Liver (tissue), 9 donors: Measurements from ENCODE around the gene P2RX7. TPM values are rescaled to one million over a fixed set of nuclear protein-coding genes. Genes with fewer than 3 reads are reported as not detected.

ENCODE experiments used
- DNase-seq: peaks from one replicate; pipeline ENCODE4 v3.0.0-alpha.2; 2017; ENCODE audit warnings: low spot score
- H3K27ac ChIP-seq, 2 donors: one replicate each; pipeline ENCODE4 v1.7.0; 2013; ENCODE audit warnings: inconsistent platforms in 2 of 2, low read length in 2 of 2, control low read depth in 1 of 2, low read depth in 1 of 2, mild to moderate bottlenecking in 1 of 2
- H3K27me3 ChIP-seq, 4 donors: one replicate each; pipeline versions ENCODE4 v1.6.1 to v1.7.0; 2013; ENCODE audit warnings: low read length in 3 of 4, inconsistent platforms in 1 of 4, mild to moderate bottlenecking in 1 of 4, moderate library complexity in 1 of 4; ENCODE audit not compliant: control insufficient read depth in 4 of 4, insufficient read depth in 4 of 4
- H3K36me3 ChIP-seq, 4 donors: one replicate each; pipeline versions ENCODE4 v1.6.1 to v1.7.0; 2013; ENCODE audit warnings: low read length in 3 of 4, mild to moderate bottlenecking in 3 of 4, low read depth in 1 of 4, moderate library complexity in 1 of 4; ENCODE audit not compliant: control insufficient read depth in 4 of 4, insufficient read depth in 3 of 4
- H3K4me1 ChIP-seq, 4 donors: one replicate each; pipeline versions ENCODE4 v1.6.1 to v1.7.0; 2013; ENCODE audit warnings: low read length in 3 of 4, mild to moderate bottlenecking in 3 of 4, moderate library complexity in 1 of 4; ENCODE audit not compliant: control insufficient read depth in 4 of 4, insufficient read depth in 4 of 4
- H3K4me3 ChIP-seq, 3 donors: one replicate each; pipeline versions ENCODE4 v1.6.1 to v1.7.0; 2013; ENCODE audit warnings: low read length in 3 of 3, control low read depth in 1 of 3, low read depth in 1 of 3, mild to moderate bottlenecking in 1 of 3
- H3K9ac ChIP-seq, 2 donors: one replicate each; pipeline ENCODE4 v1.7.0; 2013; ENCODE audit warnings: low read length in 2 of 2, mild to moderate bottlenecking in 2 of 2, moderate library complexity in 2 of 2, control low read depth in 1 of 2, low read depth in 1 of 2
- H3K9me3 ChIP-seq, 4 donors: one replicate each; pipeline versions ENCODE4 v1.6.1 to v1.7.0; 2013; ENCODE audit warnings: low read length in 3 of 4; ENCODE audit not compliant: control insufficient read depth in 4 of 4
- ATF3 ChIP-seq: IDR thresholded peaks from 2 replicates; pipeline ENCODE4 v1.6.1; 2016; ENCODE audit warnings: antibody characterized with exemption
- EGR1 ChIP-seq, 2 donors: IDR thresholded peaks; 2 replicates each; pipeline ENCODE4 v1.6.1; 2016 to 2018; ENCODE audit warnings: antibody characterized with exemption in 2 of 2, low read depth in 2 of 2
- FOXA2 ChIP-seq: IDR thresholded peaks from 2 replicates; pipeline ENCODE4 v1.6.1; 2016; ENCODE audit warnings: antibody characterized with exemption
- HNF4A ChIP-seq, 2 donors: conservative IDR thresholded peaks; 2 replicates each; pipeline ENCODE4 v1.6.1; 2016; ENCODE audit warnings: antibody characterized with exemption in 2 of 2, mild to moderate bottlenecking in 2 of 2
- HNF4G ChIP-seq: IDR thresholded peaks from 2 replicates; pipeline ENCODE4 v1.6.1; 2016; ENCODE audit warnings: antibody characterized with exemption
- JUND ChIP-seq, 2 donors: IDR thresholded peaks; 2 replicates each; pipeline ENCODE4 v1.6.1; 2016; ENCODE audit warnings: antibody characterized with exemption in 2 of 2
- NR2F2 ChIP-seq: IDR thresholded peaks from 2 replicates; pipeline ENCODE4 v1.6.1; 2016; ENCODE audit warnings: antibody characterized with exemption
- RAD21 ChIP-seq, 2 donors: IDR thresholded peaks; 2 replicates each; pipeline ENCODE4 v1.6.1; 2016; ENCODE audit warnings: antibody characterized with exemption in 2 of 2, mild to moderate bottlenecking in 2 of 2
- REST ChIP-seq: IDR thresholded peaks from 2 replicates; pipeline ENCODE4 v1.6.1; 2016; ENCODE audit warnings: antibody characterized with exemption, mild to moderate bottlenecking
- RXRA ChIP-seq, 2 donors: IDR thresholded peaks; 2 replicates each; pipeline ENCODE4 v1.6.1; 2017 to 2018; ENCODE audit warnings: antibody characterized with exemption in 2 of 2, mild to moderate bottlenecking in 1 of 2
- SP1 ChIP-seq: IDR thresholded peaks from 2 replicates; pipeline ENCODE4 v1.6.1; 2018; ENCODE audit warnings: antibody characterized with exemption, mild to moderate bottlenecking
- TAF1 ChIP-seq: conservative IDR thresholded peaks from 2 replicates; pipeline ENCODE4 v1.6.1; 2016; ENCODE audit warnings: antibody characterized with exemption, mild to moderate bottlenecking
- YY1 ChIP-seq: IDR thresholded peaks from 2 replicates; pipeline ENCODE4 v1.6.1; 2016; ENCODE audit warnings: antibody characterized with exemption, mild to moderate bottlenecking
- ZBTB33 ChIP-seq: IDR thresholded peaks from 2 replicates; pipeline ENCODE4 v1.6.1; 2016; ENCODE audit warnings: antibody characterized with exemption
- WGBS: extraction: QIAGEN DNeasy Blood & Tissue Kit; methylation state at CpG from one replicate; pipeline ENCODE4 v1.1.7; 2013; 5-methylcytosine and 5-hydroxymethylcytosine counted together
- polyA plus RNA-seq, 2 donors: library from polyadenylated mRNA; stranded (reverse) in 1 of 2; unstranded in 1 of 2; fragments of 200-250 nt in 1 of 2; fragments of >200 nt in 1 of 2; fragmentation: Nextera tagmentation in 1 of 2; extraction: Ambion mirVana in 1 of 2; gene quantifications; one replicate each; pipeline versions ENCODE4 v1.2.1 to v1.2.3, GENCODE V29; 2013 to 2015
- total RNA-seq, 2 donors: library from RNA; depleted of rRNA; stranded (reverse); fragments of >200 nt; gene quantifications; one replicate each; pipeline ENCODE4 v1.2.3, GENCODE V29; 2014
- TF ChIP-seq, protein P1 (sequence below): fragments of 150-350 bp; IDR thresholded peaks from 2 replicates; pipeline ENCODE4 v1.5.1; 2017; ENCODE audit warnings: improper control_type of control experiment, low read depth, low read length; ENCODE audit not compliant: missing input control
- TF ChIP-seq, protein P2 (sequence below): IDR thresholded peaks from 2 replicates; pipeline ENCODE4 v1.6.1; 2016; ENCODE audit warnings: antibody characterized with exemption
- donor health status: healthy.
- donor health status: healthy.
- donor health status: healthy.
- donor health status: healthy.
- donor health status: healthy.

The P2RX7 gene
- total and polyA plus RNA-seq, 4 donors = 1.2 to 3.2 (median 2.2) TPM

DNA sequence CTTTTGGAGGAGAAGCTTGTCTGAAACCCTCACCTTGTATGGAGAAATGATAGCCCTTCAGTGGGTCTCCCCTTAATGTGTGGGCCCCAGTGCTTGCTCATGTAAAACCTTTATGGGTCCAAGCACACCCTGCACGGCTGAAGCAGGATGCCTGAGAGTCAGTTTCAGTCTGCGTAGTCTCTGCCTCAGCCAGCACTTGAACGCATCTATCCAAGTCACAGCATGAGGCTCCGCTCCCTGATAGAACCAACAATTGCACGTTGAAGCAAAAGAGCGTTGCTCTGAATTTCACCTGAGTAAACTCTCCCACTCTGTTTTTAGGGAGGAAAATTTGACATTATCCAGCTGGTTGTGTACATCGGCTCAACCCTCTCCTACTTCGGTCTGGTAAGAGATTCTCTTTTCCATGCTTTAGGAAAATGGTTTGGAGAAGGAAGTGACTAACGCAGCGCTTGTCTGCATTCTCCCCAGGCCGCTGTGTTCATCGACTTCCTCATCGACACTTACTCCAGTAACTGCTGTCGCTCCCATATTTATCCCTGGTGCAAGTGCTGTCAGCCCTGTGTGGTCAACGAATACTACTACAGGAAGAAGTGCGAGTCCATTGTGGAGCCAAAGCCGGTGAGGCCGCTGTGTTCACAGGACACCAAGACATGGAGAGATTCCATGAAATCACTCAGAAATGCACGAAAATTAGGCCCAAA lies 44.3 kb downstream of the P2RX7 start:
- peaks cover 0 to 12% (median 5%) of the 10 kb centered on the region in 4 donors for H3K36me3 ChIP-seq
- WGBS = 91% methylated on average over 19 of the region's 19 CpGs
- H3K4me1 ChIP-seq = no peaks in the 10 kb centered on the region
- H3K4me3 ChIP-seq = no peak overlapping the region
- no peaks in the 10 kb centered on the region for H3K9me3 ChIP-seq
- no peak for DNase-seq
- no peak overlapping the region for H3K9ac ChIP-seq
- TF ChIP-seq JUND (IDR thresholded peaks at IDR 0.05) (no peak), YY1 (no peak), REST (no peak), HNF4G (no peak), FOXA2 (no peak), ATF3 (no peak), HNF4A (conservative IDR thresholded peaks at IDR 0.05) (no peak), SP1 (no peak), TAF1 (no peak), ZBTB33 (no peak)
- TF ChIP-seq, protein P1, sequence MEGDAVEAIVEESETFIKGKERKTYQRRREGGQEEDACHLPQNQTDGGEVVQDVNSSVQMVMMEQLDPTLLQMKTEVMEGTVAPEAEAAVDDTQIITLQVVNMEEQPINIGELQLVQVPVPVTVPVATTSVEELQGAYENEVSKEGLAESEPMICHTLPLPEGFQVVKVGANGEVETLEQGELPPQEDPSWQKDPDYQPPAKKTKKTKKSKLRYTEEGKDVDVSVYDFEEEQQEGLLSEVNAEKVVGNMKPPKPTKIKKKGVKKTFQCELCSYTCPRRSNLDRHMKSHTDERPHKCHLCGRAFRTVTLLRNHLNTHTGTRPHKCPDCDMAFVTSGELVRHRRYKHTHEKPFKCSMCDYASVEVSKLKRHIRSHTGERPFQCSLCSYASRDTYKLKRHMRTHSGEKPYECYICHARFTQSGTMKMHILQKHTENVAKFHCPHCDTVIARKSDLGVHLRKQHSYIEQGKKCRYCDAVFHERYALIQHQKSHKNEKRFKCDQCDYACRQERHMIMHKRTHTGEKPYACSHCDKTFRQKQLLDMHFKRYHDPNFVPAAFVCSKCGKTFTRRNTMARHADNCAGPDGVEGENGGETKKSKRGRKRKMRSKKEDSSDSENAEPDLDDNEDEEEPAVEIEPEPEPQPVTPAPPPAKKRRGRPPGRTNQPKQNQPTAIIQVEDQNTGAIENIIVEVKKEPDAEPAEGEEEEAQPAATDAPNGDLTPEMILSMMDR = no peak
- TF ChIP-seq, protein P2, sequence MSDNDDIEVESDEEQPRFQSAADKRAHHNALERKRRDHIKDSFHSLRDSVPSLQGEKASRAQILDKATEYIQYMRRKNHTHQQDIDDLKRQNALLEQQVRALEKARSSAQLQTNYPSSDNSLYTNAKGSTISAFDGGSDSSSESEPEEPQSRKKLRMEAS = no peak
- H3K27me3 ChIP-seq = no peaks in the 10 kb centered on the region
- no peak overlapping the region for H3K27ac ChIP-seq

DNA sequence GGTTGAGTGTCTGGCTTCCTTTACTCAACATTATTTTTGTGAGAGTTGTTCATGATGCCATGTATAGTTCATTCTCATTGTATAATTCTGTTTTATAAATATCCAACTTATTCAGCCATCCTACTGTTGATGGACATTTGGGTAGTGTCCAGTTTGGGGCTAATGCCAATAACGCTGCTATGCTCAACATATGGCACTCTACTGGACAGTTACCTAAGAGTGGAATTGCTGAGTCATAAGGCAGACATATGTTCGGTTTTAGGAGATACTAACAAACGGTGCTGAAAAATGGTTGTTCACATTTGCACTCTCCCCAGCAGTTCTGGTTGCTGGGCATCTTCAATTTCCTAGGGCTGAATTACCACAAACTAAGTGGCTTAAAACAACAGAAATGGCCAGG lies 48.5 kb downstream of the P2RX7 start:
- no peak for TF ChIP-seq RAD21 (IDR thresholded peaks at IDR 0.05)
- TF ChIP-seq EGR1 (IDR thresholded peaks at IDR 0.05; ENCODE audit: low read depth in 2 of 2) = no peak
- TF ChIP-seq FOXA2 = no peak
- TF ChIP-seq ZBTB33 = no peak
- TF ChIP-seq RXRA (IDR thresholded peaks at IDR 0.05) = no peak
- no peak for TF ChIP-seq HNF4G
- no peak for TF ChIP-seq REST
- no peak for TF ChIP-seq NR2F2
- no peak for TF ChIP-seq JUND (IDR thresholded peaks at IDR 0.05)
- Histone ChIP-seq H3K4me3 (no peak overlapping the region), H3K4me1 (no peaks in the 10 kb centered on the region), H3K27me3 (no peaks in the 10 kb centered on the region), H3K36me3 (peaks cover 0 to 27% (median 12%) of the 10 kb centered on the region in 4 donors), H3K9me3 (no peaks in the 10 kb centered on the region), H3K9ac (no peak overlapping the region), H3K27ac (no peak overlapping the region)
- WGBS = 95% methylated on average over 3 of the region's 3 CpGs
- DNase-seq = no peak
